ENCODE measurements around the gene MFAP4.

GRCh38 chr17:19380481-19381301 lies 6.3 kb downstream of the MFAP4 start:
- TF ChIP-seq POLR2A (IDR thresholded peaks at IDR 0.05; ENCODE audit: borderline replicate concordance, extremely low read depth, insufficient read depth, insufficient read length) (no peak), POLR2AphosphoS5 (IDR thresholded peaks at IDR 0.05; ENCODE audit: low read depth, low read length) (no peak)
